ENCODE data around the gene SRM.
A peak's percentile ranks its signal among the peaks of the same experiment; 100 is the strongest.

The SRM gene

GRCh38 chr1:11012260-11013159 lies 47.3 kb downstream of the SRM start, which contains the start of gene TARDBP:
TSS of gene TARDBP (plus strand) at chr1:11012654. CDS start at chr1:11013728, 1,074 bp downstream.
- peak; percentile 94 for DNase-seq
